H1 (cell line): Measurements from ENCODE around the gene DOLK.

Experiments
- CBX5 ChIP-seq: fragments of 300-800, 300-1000 bp; sonication (generic); IDR thresholded peaks from 2 replicates; pipeline ENCODE4 v1.7.1; 2016; ENCODE audit warnings: antibody characterized with exemption, low read length, low read depth
- CREB1 ChIP-seq: IDR thresholded peaks from 2 replicates; pipeline ENCODE4 v1.6.1; 2012; ENCODE audit warnings: inconsistent platforms
- CTCF ChIP-seq, 3 experiments: IDR thresholded peaks; 1 replicate in 2 of 3; 2 replicates in 1 of 3; pipeline versions ENCODE4 v1.5.1 to v1.6.1; 2011; ENCODE audit warnings: low read length in 3 of 3, mild to moderate bottlenecking in 3 of 3, inconsistent platforms in 2 of 3, low read depth in 1 of 3, moderate library complexity in 1 of 3; ENCODE audit not compliant: insufficient read depth in 1 of 3; ENCODE audit errors: control extremely low read depth in 1 of 3
- EZH2 ChIP-seq: fragments of 200-600 bp; sonication (generic); IDR thresholded peaks from 2 replicates; pipeline ENCODE4 v1.7.1; 2012; ENCODE audit warnings: low read depth, mild to moderate bottlenecking, moderate library complexity, low read length, inconsistent platforms; ENCODE audit not compliant: severe bottlenecking
- POLR2A ChIP-seq, 2 experiments: IDR thresholded peaks; 1 replicate in 1 of 2; 2 replicates in 1 of 2; pipeline ENCODE4 v1.6.1; 2011; ENCODE audit warnings: low read depth in 2 of 2, low read length in 2 of 2, mild to moderate bottlenecking in 2 of 2; ENCODE audit errors: control extremely low read depth in 1 of 2
- POLR2AphosphoS5 ChIP-seq: IDR thresholded peaks from 2 replicates; pipeline ENCODE4 v1.6.1; 2011; ENCODE audit warnings: low read depth, low read length
- SIN3A ChIP-seq, 2 experiments: IDR thresholded peaks in 1 of 2; conservative IDR thresholded peaks in 1 of 2; 2 replicates each; pipeline ENCODE4 v1.6.1; 2011 to 2012; ENCODE audit warnings: low read length in 2 of 2, improper control_type of control experiment in 1 of 2, low read depth in 1 of 2, mild to moderate bottlenecking in 1 of 2
- TAF1 ChIP-seq: IDR thresholded peaks from 2 replicates; pipeline ENCODE4 v1.6.1; 2011; ENCODE audit warnings: mild to moderate bottlenecking, low read depth, low read length
- TCF12 ChIP-seq: IDR thresholded peaks from 2 replicates; pipeline ENCODE4 v1.6.1; 2011; ENCODE audit warnings: low read depth, mild to moderate bottlenecking, low read length

DNA sequence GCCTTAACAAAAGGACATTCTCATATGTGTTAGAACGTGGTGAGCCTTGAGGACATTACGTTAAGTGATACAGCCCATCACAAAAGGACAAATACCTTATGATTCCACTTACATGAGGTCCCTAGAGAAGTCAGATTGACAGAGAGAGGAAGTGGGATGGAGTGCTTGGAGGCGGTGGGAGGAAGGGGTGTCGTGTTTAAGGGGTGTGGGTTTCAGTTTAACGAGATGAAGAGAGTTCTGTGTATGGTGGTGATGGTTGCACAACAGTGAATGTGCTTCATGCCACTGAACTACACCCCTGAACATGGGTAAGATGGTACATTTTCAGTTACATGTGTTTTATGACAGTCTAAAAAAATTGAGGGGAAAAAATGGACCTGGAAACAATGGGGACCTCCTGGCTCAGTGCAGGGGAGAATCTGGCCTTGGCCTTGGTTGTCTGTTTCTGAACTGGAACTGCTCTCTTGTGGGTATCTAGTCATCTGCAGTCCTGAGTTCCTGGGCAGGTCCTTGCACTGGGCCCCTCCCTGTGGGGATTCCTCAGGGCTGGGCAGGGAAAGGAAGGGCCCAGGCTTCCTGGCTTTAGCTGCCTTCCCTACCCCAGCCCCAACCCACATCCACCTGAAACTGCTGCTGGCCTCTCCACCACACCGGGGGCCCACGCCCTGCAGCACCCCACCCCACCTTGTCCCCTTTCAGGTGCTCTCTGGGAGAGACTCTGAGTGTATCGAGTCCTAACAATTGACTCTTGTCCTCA is 47.7 kb downstream of the DOLK start:
- TF ChIP-seq POLR2AphosphoS5 (no peak), SIN3A (conservative IDR thresholded peaks at IDR 0.05 in 1 of 2, IDR thresholded peaks at IDR 0.05 in 1 of 2; ENCODE audit: low read depth in 1 of 2, low read length in 2 of 2) (no peak), CTCF (IDR thresholded peaks at IDR 0.05; ENCODE audit: control extremely low read depth in 1 of 3, insufficient read depth in 1 of 3, low read depth in 1 of 3, low read length in 3 of 3) (no peak), CBX5 (no peak), EZH2 (no peak), TAF1 (no peak), CREB1 (no peak), TCF12 (no peak), POLR2A (IDR thresholded peaks at IDR 0.05; ENCODE audit: control extremely low read depth in 1 of 2, low read depth in 2 of 2, low read length in 2 of 2) (no peak)
